Lower lobe of right lung (tissue), 2 donors: ENCODE measurements around the gene ROS1. TPM values are rescaled to one million over a fixed set of nuclear protein-coding genes. Genes with fewer than 3 reads are reported as not detected.

Experiments
- ATAC-seq, 2 donors: fragments of 200-7000 bp; cut with Tn5 transposase; one replicate each; pipeline ENCODE4 v1.9.1; 2020 to 2022; ENCODE audit warnings: mild to moderate bottlenecking in 2 of 2, moderate library complexity in 2 of 2
- DNase-seq: peaks from one replicate; pipeline ENCODE4 v3.0.0-alpha.2; 2020
- H3K27ac ChIP-seq: fragments of 200-600 bp; one replicate; pipeline ENCODE4 v1.8.0; 2022
- H3K27me3 ChIP-seq: fragments of 200-600 bp; one replicate; pipeline ENCODE4 v1.8.0; 2022; ENCODE audit warnings: low read depth
- H3K36me3 ChIP-seq: fragments of 200-600 bp; one replicate; pipeline ENCODE4 v1.8.0; 2022; ENCODE audit warnings: mild to moderate bottlenecking
- H3K4me1 ChIP-seq: fragments of 200-600 bp; one replicate; pipeline ENCODE4 v1.8.0; 2022
- H3K4me3 ChIP-seq: fragments of 200-600 bp; one replicate; pipeline ENCODE4 v1.8.0; 2022; ENCODE audit warnings: mild to moderate bottlenecking
- H3K9me3 ChIP-seq: fragments of 200-600 bp; one replicate; pipeline ENCODE4 v1.8.0; 2022
- intact Hi-C: fragments of 100-400 bp; cut with DNase I; formaldehyde crosslinking; loops from one replicate; pipeline ENCODE4 v1.11.0; 2022
- total RNA-seq: library from RNA; stranded (reverse); fragmentation: NEBNext Ultra II Directional; extraction: Animal tissue kit (Norgen Biotek cat#: 25700); gene quantifications from one replicate; pipeline ENCODE4 v1.2.1, GENCODE V29; 2021
- TF ChIP-seq, protein P1 (sequence below): fragments of 200-600 bp; IDR thresholded peaks from one replicate; pipeline ENCODE4 v1.8.0; 2022; ENCODE audit warnings: antibody characterized with exemption, mild to moderate bottlenecking
- donor health status: DM: no; HTN: yes; CAD: no; lungs with severe emphysema.

The ROS1 gene
- total RNA-seq, 1 donor from 2014 or later, result 151 TPM

DNA sequence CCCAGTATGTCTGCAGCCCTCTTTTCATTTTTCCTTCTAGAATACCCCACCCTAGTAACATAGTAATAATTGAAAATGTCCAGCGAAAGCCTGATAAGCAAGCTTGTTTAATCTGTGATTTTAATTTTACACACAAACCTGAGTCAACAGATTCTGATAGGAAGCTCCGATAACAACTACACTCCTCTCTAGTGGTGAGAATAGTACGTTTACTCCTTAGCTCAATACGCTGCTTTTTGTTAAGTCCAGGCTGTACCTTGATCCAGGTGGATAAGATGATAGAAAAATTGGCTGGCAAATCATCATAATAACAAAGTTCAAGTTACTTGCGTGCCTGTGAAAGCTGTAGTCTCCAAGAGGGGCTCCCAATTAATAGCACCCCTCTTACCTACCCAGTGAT is 31.3 kb upstream of the ROS1 start:
- Histone ChIP-seq H3K27me3 (no peaks in the 10 kb centered on the region), H3K27ac (no peak overlapping the region), H3K9me3 (no peaks in the 10 kb centered on the region), H3K4me3 (no peak overlapping the region), H3K36me3 (no peaks in the 10 kb centered on the region), H3K4me1 (peaks cover 4% of the 10 kb centered on the region)
- intact Hi-C loops, result loop anchor here (10.0 kb wide), 1 partner anchor 98 kb away; no protein-coding TSS in a partner anchor
- TF ChIP-seq, protein P1, sequence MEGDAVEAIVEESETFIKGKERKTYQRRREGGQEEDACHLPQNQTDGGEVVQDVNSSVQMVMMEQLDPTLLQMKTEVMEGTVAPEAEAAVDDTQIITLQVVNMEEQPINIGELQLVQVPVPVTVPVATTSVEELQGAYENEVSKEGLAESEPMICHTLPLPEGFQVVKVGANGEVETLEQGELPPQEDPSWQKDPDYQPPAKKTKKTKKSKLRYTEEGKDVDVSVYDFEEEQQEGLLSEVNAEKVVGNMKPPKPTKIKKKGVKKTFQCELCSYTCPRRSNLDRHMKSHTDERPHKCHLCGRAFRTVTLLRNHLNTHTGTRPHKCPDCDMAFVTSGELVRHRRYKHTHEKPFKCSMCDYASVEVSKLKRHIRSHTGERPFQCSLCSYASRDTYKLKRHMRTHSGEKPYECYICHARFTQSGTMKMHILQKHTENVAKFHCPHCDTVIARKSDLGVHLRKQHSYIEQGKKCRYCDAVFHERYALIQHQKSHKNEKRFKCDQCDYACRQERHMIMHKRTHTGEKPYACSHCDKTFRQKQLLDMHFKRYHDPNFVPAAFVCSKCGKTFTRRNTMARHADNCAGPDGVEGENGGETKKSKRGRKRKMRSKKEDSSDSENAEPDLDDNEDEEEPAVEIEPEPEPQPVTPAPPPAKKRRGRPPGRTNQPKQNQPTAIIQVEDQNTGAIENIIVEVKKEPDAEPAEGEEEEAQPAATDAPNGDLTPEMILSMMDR, result no peak
- DNase-seq, result no peak
- ATAC-seq, result no peak

DNA sequence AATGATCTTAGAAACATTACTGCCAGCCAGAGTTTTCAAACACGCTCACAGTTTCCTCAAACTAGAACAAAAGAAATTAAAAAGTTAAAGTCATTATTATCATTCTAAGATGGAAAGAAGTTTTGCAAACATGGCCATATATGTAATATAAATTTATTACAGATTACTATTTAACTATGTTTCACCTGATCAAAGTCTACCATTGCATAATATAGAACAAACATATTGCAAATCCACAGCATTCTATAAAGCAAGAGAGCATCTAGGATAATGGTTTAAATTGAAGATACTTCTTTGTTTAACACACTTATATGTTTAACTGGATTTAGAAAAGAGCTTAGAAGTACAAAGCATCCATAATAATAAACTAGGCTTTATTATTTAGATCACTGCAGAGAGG is 30.5 kb upstream of the ROS1 start:
- TF ChIP-seq, protein P1, result no peak
- Histone ChIP-seq H3K27me3 (no peaks in the 10 kb centered on the region), H3K4me3 (no peak overlapping the region), H3K36me3 (no peaks in the 10 kb centered on the region), H3K27ac (no peak overlapping the region), H3K9me3 (no peaks in the 10 kb centered on the region), H3K4me1 (peaks cover 11% of the 10 kb centered on the region)
- intact Hi-C loops, result loop anchor here (10.0 kb wide), 1 partner anchor 99 kb away; no protein-coding TSS in a partner anchor
- DNase-seq (no peak), ATAC-seq (no peak)

DNA sequence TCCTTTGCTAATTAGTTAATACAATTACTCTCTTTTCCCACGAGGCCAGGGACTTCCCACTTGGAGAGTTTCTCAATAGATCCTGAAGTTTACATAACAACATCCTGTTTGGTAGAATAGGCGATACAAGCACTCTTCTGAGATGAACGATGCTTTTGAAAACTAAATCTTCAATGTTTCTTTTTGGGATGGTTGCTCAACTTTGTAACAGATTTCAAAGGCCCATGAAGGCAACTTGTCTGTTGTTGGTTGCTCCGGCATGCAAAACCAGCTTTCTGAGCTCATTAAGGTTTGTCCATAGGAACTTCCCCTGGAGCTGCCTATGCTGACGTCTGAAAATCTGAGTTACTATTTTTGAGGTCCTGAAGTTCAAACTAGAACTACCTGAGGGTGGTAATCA is 25.9 kb upstream of the ROS1 start:
- Histone ChIP-seq H3K27ac (no peak overlapping the region), H3K4me3 (no peak overlapping the region), H3K4me1 (peaks cover 27% of the 10 kb centered on the region), H3K9me3 (no peaks in the 10 kb centered on the region), H3K27me3 (no peaks in the 10 kb centered on the region), H3K36me3 (no peaks in the 10 kb centered on the region)
- peak; percentile 23 to 44 for ATAC-seq
- TF ChIP-seq, protein P1, result no peak
- no peak for DNase-seq
- intact Hi-C loops, result loop anchor here (10.0 kb wide), 1 partner anchor 103 kb away; no protein-coding TSS in a partner anchor

DNA sequence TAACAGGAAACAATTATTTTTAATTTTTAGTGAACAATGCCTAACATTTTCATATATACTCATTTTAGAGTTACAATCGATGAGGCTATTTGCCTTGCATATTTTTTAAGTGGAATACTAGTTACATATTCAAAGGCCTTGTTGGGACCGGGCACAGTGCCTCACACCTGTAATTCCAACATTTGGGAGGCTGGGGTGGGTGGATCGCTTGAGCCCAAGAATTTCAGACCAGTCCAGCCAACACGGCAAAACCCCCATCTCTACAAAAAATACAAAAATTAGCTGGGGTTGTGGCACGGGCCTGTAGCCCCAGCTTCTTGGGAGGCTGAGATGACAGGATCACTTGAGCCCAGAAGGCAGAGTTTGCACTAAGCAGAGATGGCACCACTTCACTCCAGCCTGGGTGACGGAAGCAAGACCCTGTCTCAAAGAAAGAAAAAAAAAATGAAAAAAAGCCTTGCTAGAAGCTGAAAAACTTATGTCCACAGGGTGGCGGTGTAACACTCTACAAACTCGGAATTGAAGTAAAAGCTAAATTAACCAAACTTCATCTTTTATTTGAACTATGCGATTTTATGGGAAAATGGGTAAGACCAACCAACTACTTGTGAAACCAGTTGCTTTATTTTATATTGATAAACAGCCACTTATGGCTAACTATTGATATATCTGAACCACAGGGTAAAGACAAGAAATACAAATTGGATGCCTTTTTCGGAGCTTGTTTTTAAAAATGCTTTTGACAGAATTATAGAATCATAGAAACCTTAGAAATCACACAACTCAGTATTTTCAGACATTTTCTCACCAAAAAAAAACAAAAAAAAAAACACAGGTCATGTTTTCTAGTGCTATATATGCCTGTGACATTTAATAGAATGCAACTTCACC is 24.1 kb upstream of the ROS1 start:
- no peak overlapping the region for H3K4me3 ChIP-seq
- no peaks in the 10 kb centered on the region for H3K36me3 ChIP-seq
- H3K27me3 ChIP-seq, result peaks cover 3% of the 10 kb centered on the region
- H3K27ac ChIP-seq, result no peak overlapping the region
- H3K4me1 ChIP-seq, result peaks cover 27% of the 10 kb centered on the region
- ATAC-seq, result peak; percentile 43 to 55
- no peak for DNase-seq
- intact Hi-C loops, result loop anchor here (10.0 kb wide), 1 partner anchor 105 kb away; no protein-coding TSS in a partner anchor
- TF ChIP-seq, protein P1, result peak; percentile 76
- H3K9me3 ChIP-seq, result no peaks in the 10 kb centered on the region

DNA sequence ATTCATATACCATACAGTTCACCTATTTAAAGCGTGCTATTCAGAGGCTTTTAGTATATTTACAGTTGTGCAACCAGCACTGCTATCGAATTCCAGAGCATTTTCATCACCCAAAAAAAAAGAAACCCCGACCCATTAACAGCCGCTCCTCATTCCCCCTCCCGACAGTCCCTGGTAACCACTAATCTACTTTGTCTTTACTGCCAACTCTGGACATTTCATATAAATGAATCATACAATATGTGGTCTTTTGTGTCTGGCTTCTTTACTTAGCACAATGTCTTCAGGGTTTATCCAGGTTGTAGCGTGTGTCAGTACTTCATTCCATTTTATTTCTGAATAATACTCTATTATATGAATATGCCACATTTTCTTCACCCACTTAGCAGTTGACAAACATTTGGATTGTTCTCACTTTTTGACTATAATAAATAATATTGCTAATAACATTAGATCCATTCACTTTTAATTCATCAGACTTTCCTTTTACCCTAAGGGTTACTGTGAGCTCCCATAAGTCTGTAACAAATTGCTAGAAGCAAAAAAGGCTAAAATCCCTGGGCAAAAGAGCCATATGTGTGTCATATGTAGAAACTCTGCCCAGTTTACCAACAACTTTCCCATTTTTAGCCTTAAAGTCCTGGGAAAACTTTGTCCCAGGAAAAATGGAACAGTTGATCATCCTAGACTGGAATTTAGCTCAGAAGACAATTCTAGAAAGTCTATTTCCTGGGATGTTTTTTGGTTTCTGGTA is 23.2 kb upstream of the ROS1 start:
- H3K4me3 ChIP-seq, result no peak overlapping the region
- TF ChIP-seq, protein P1, result no peak
- no peak overlapping the region for H3K27ac ChIP-seq
- H3K4me1 ChIP-seq, result peaks cover 27% of the 10 kb centered on the region
- ATAC-seq, result peak in 1 of 2 donors; percentile 72
- no peaks in the 10 kb centered on the region for H3K9me3 ChIP-seq
- no peak for DNase-seq
- H3K36me3 ChIP-seq, result no peaks in the 10 kb centered on the region
- H3K27me3 ChIP-seq, result peaks cover 3% of the 10 kb centered on the region
- intact Hi-C loops, result no loop called here
